Esophagus muscularis mucosa (tissue), 4 donors: Measurements from ENCODE around the gene DNAH2. TPM values are rescaled to one million over a fixed set of nuclear protein-coding genes. Genes with fewer than 3 reads are reported as not detected.

Experiments used
- DNase-seq: peaks from one replicate; pipeline ENCODE4 v3.0.0-alpha.2; 2017; ENCODE audit errors: extremely low spot score
- H3K27ac ChIP-seq, 4 donors: fragments of 200-600 bp; sonication (generic); replicated peaks in 1 of 4; 1 replicate in 3 of 4; 2 replicates in 1 of 4; pipeline ENCODE4 v1.5.1; 2016 to 2019; ENCODE audit warnings: mild to moderate bottlenecking in 1 of 4
- H3K27me3 ChIP-seq, 4 donors: fragments of 200-600 bp; sonication (generic); one replicate each; pipeline versions ENCODE4 v1.5.1 to v1.6.0; 2016 to 2019
- H3K36me3 ChIP-seq, 4 donors: fragments of 200-600 bp; sonication (generic); one replicate each; pipeline ENCODE4 v1.5.1; 2016 to 2019
- H3K4me1 ChIP-seq, 4 donors: fragments of 200-600 bp; sonication (generic); one replicate each; pipeline ENCODE4 v1.5.1; 2016 to 2019
- H3K4me3 ChIP-seq, 4 donors: fragments of 200-600 bp; sonication (generic); 1 replicate in 2 of 4; 2 replicates in 2 of 4; pipeline ENCODE4 v1.5.1; 2016 to 2019; ENCODE audit warnings: mild to moderate bottlenecking in 4 of 4, moderate library complexity in 1 of 4
- H3K9me3 ChIP-seq, 4 donors: fragments of 200-600 bp; sonication (generic); 1 replicate in 3 of 4; 2 replicates in 1 of 4; pipeline ENCODE4 v1.5.1; 2016 to 2019
- CTCF ChIP-seq, 3 experiments: fragments of 200-600 bp in 2 of 3; fragments of 450-650 bp in 1 of 3; sonication (generic) in 2 of 3; IDR thresholded peaks; one replicate each; pipeline ENCODE4 v1.5.1; 2017 to 2019; ENCODE audit warnings: antibody characterized with exemption in 3 of 3, mild to moderate bottlenecking in 2 of 3, moderate library complexity in 1 of 3
- EP300 ChIP-seq: sonication (generic); formaldehyde crosslinking; IDR thresholded peaks from one replicate; pipeline ENCODE4 v1.6.1; 2017; ENCODE audit warnings: antibody characterized with exemption
- POLR2A ChIP-seq: fragments of 450-650 bp; IDR thresholded peaks from one replicate; pipeline ENCODE4 v1.6.1; 2017; ENCODE audit warnings: antibody characterized with exemption, moderate library complexity, mild to moderate bottlenecking, low read depth
- POLR2AphosphoS5 ChIP-seq, 2 donors: sonication (generic); formaldehyde crosslinking; IDR thresholded peaks; one replicate each; pipeline ENCODE4 v1.6.1; 2017; ENCODE audit warnings: antibody characterized with exemption in 2 of 2
- WGBS: methylation state at CpG from one replicate; pipeline ENCODE4 v1.1.5; 2018; 5-methylcytosine and 5-hydroxymethylcytosine counted together
- intact Hi-C: fragments of 100-400 bp; cut with DNase I; formaldehyde crosslinking; loops from one replicate; pipeline ENCODE4 v1.15.1; 2023
- total RNA-seq, 4 donors: library from RNA; depleted of rRNA; stranded (reverse); fragments of >200 nt; gene quantifications; one replicate each; pipeline versions ENCODE4 v1.1.0 to v1.2.1, GENCODE V29; 2016

The DNAH2 gene
- total RNA-seq, 4 donors from 2014 or later, result under 0.01 to 0.17 (median 0.06) TPM

GRCh38 chr17:7676533-7676932, 41.0 kb upstream of the DNAH2 start:
- H3K27ac ChIP-seq, result no peak overlapping the region
- intact Hi-C loops, result no loop called here
- DNase-seq, result no peak
- no peaks in the 10 kb centered on the region for H3K27me3 ChIP-seq
- TF ChIP-seq POLR2A (no peak), EP300 (no peak), POLR2AphosphoS5 (IDR thresholded peaks at IDR 0.05) (no peak), CTCF (IDR thresholded peaks at IDR 0.05) (no peak)
- peaks cover 0 to 7% (median 3%) of the 10 kb centered on the region in 4 donors for H3K9me3 ChIP-seq
- WGBS, result 86% methylated on average over 5 of the region's 5 CpGs
- H3K4me1 ChIP-seq, result no peaks in the 10 kb centered on the region
- peaks cover 37 to 50% (median 48%) of the 10 kb centered on the region in 4 donors for H3K36me3 ChIP-seq
- H3K4me3 ChIP-seq, result no peak overlapping the region

GRCh38 chr17:7677388-7678067, 40.0 kb upstream of the DNAH2 start:
- Histone ChIP-seq H3K36me3 (peaks cover 34 to 40% (median 38%) of the 10 kb centered on the region in 4 donors), H3K4me3 (no peak overlapping the region), H3K9me3 (peaks cover 0 to 7% (median 3%) of the 10 kb centered on the region in 4 donors), H3K27ac (no peak overlapping the region), H3K4me1 (no peaks in the 10 kb centered on the region), H3K27me3 (no peaks in the 10 kb centered on the region)
- no peak for TF ChIP-seq POLR2A
- TF ChIP-seq EP300, result no peak
- no peak for TF ChIP-seq POLR2AphosphoS5 (IDR thresholded peaks at IDR 0.05)
- TF ChIP-seq CTCF (IDR thresholded peaks at IDR 0.05), result no peak
- WGBS, result 81% methylated on average over 10 of the region's 10 CpGs
- intact Hi-C loops, result no loop called here
- DNase-seq, result no peak

GRCh38 chr17:7684851-7685532, 32.6 kb upstream of the DNAH2 start:
- intact Hi-C loops, result no loop called here
- TF ChIP-seq EP300 (no peak), CTCF (IDR thresholded peaks at IDR 0.05) (no peak), POLR2A (no peak), POLR2AphosphoS5 (IDR thresholded peaks at IDR 0.05) (no peak)
- Histone ChIP-seq H3K4me1 (peaks cover 22 to 40% (median 37%) of the 10 kb centered on the region in 4 donors), H3K4me3 (peak overlapping the region; percentile 68 to 87 (median 81)), H3K9me3 (no peaks in the 10 kb centered on the region), H3K27ac (peak overlapping the region; percentile 90 to 96 (median 92)), H3K27me3 (no peaks in the 10 kb centered on the region), H3K36me3 (no peaks in the 10 kb centered on the region)
- WGBS, result 66% methylated on average over 15 of the region's 15 CpGs
- DNase-seq, result no peak

- Histone ChIP-seq H3K4me1 (peaks cover 22 to 40% (median 37%) of the 10 kb centered on the region in 4 donors), H3K9me3 (no peaks in the 10 kb centered on the region), H3K36me3 (peaks cover 0 to 6% (median 0%) of the 10 kb centered on the region in 4 donors), H3K4me3 (peak overlapping the region; percentile 68 to 87 (median 81)), H3K27me3 (no peaks in the 10 kb centered on the region), H3K27ac (peak overlapping the region; percentile 90 to 96 (median 92))
- peak; percentile 87 to 92 for TF ChIP-seq POLR2AphosphoS5 (IDR thresholded peaks at IDR 0.05)
- peak; percentile 8 for TF ChIP-seq EP300
- no peak for TF ChIP-seq CTCF (IDR thresholded peaks at IDR 0.05)
- TF ChIP-seq POLR2A, result no peak
- DNase-seq, result peak; percentile 97
- WGBS, result 4% methylated on average over 42 of the region's 44 CpGs
- intact Hi-C loops, result loop anchor here (2.0 kb wide), 1 partner anchor 53 kb away; no protein-coding TSS in a partner anchor
Observed at GRCh38 chr17:7685533-7686221, 31.9 kb upstream of the DNAH2 start.
